Heart left ventricle (tissue), 13 donors: Measurements from ENCODE around the gene ZBTB38.

Experiments
- CTCF ChIP-seq, 12 donors: fragments of 200-600 bp; sonication (generic) in 4 of 12; IDR thresholded peaks; one replicate each; pipeline versions ENCODE4 v1.5.0 to v1.8.0; 2018 to 2022; ENCODE audit warnings: antibody characterized with exemption in 12 of 12, mild to moderate bottlenecking in 5 of 12
- POLR2A ChIP-seq, 2 donors: fragments of 450-650 bp; IDR thresholded peaks; one replicate each; pipeline ENCODE4 v1.6.1; 2017; ENCODE audit warnings: antibody characterized with exemption in 2 of 2, mild to moderate bottlenecking in 2 of 2, moderate library complexity in 2 of 2
- donor health status: ischemic (EF 13 %, LVEDD 7.1; RV severe dilation, severe dysfunction).
- donor health status: DM: no; HTN: yes; CAD: no.
- donor health status: DM: no; HTN: no; CAD: no.
- donor health status: ischemic (EF 25% LVEDD 6.9; RV normal size, moderate dysfunction).
- donor health status: ischemic (EF 25% LVEDD 5.7; RV mildly dilated, moderate dysfunction).
- donor health status: ischemic (EF 35%, LVEDD 5.7; RV mildly dilated, moderate dysfunction).
- donor health status: nonischemic (EF 11% LVEDD 7.7; RV severe dilation, severe dysfunction).
- donor health status: DM: yes; HTN: yes; CAD: no.
- donor health status: PGD.
- donor health status: ischemic (EF 29% LVEDD 5.4; RV normal size, mild dysfunction).
- donor health status: nonischemic (EF 23%, LVEDD 6.1; RV moderate dilation, normal function).

DNA sequence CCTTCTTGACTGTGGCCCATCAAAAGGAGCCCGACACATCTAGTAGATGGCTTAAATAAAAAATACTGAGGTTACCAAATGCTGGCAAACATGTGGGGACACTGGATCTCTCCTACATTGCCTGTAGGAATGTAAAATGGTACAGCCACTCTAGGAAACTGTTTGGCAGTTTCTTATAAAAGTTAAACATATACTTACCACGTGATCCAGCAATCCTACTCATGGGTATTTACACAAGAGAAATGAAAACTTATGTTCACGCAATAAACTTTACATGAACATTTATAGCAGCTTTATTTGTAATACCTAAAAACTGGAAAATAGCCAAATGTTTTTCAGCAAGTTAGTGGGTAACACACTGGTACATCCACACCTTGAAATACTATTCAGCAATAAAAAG is 9.1 kb downstream of the ZBTB38 start:
- TF ChIP-seq CTCF (IDR thresholded peaks at IDR 0.05) = no peak
- no peak for TF ChIP-seq POLR2A (IDR thresholded peaks at IDR 0.05)
